Measurements from ENCODE around the gene BRF1.
A peak's percentile ranks its signal among the peaks of the same experiment; 100 is the strongest.

BRF1 gene

DNA sequence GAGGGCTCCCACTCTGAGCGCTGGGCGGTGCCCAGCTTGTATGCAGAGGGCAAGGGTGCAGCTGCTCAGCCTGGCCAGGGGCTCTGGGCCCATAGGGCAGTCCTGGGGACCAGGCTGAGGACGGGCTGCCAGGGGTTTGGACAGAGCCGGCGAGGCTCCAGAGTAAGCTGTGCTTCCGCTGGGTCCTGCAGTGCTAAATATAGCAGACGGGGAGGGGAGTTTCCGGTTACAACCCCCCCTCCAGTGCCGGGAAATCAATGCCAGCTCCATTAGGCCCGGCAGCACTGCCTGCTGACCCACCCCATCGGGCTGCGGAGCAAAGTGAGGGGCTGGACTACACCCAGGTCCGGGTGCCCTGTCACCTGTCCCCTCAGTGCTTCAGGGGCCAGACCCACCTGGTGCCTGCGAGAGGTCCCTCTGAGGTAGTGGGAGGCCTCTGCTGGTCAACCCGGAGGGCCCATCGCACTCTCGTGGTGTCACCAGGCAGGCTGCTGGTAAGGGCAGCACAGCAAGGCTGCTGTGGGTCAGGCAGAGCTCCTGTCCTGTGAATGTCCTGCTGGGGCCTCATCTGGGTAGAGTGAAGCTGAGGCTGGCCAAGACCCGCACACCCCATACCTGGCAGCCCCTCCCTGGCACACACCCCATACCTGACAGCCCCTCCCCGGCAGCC is 129.7 kb downstream of the BRF1 start:
- Mint-ChIP-seq H3K27me3 (ENCODE audit: low read depth) (peaks cover 20% of the 10 kb centered on the region), H3K9me3 (no peaks in the 10 kb centered on the region), H3K4me3 (no peak overlapping the region), H3K27ac (no peak overlapping the region), H3K4me1 (ENCODE audit: low read depth) (peaks cover 11% of the 10 kb centered on the region), H3K36me3 (ENCODE audit: low read depth) (no peaks in the 10 kb centered on the region)
- no peak for DNase-seq (ENCODE audit: low spot score)

DNA sequence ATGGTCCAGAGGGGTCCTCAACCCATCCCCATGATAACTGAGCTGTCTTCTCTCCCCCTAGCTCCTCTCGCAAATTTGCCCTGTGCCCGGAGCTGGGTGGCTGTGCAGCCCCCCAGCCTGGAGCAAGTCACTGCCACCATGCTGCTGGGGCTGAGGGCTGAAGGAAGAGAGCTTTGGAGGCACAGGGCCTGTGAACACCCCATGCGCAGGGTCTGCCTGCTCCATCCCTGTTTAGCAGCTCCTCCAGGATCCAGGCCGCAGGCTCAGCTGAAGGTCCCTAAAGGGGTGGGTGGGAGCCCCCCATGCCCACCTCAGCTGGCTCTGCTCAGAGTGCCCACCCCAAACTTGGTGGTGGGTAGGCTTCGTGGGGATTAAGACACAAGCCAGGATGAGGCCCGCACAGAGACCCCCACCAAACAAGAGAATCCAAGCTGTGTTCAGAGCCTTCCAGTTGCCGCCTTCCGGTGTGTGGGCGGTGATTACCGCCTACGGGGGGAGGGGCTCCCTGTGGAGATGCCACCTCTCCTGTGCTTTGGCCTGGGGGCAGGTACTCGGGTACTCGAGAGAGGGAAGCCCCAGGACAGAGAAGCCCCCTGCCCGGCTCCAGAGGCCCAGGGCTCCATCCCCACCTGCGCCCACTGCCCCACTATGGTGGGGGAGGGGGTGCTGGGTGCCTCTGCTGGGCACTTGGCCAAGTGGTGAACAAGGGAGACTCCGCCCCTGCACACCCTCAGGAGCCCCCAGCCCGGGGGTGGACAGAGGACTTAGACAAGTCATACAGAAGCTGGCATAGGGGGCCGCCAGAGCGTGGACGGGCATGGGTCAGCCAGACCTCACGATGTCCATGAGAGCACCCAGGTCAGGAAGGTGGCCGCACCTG is 130.8 kb downstream of the BRF1 start:
- H3K27me3 Mint-ChIP-seq (ENCODE audit: low read depth), result peaks cover 25% of the 10 kb centered on the region
- no peak for DNase-seq (ENCODE audit: low spot score)
- H3K27ac Mint-ChIP-seq, result peak overlapping the region; percentile 41
- H3K36me3 Mint-ChIP-seq (ENCODE audit: low read depth), result no peaks in the 10 kb centered on the region
- peak overlapping the region; percentile 71 for H3K4me3 Mint-ChIP-seq
- peaks cover 11% of the 10 kb centered on the region for H3K4me1 Mint-ChIP-seq (ENCODE audit: low read depth)
- H3K9me3 Mint-ChIP-seq, result no peaks in the 10 kb centered on the region

DNA sequence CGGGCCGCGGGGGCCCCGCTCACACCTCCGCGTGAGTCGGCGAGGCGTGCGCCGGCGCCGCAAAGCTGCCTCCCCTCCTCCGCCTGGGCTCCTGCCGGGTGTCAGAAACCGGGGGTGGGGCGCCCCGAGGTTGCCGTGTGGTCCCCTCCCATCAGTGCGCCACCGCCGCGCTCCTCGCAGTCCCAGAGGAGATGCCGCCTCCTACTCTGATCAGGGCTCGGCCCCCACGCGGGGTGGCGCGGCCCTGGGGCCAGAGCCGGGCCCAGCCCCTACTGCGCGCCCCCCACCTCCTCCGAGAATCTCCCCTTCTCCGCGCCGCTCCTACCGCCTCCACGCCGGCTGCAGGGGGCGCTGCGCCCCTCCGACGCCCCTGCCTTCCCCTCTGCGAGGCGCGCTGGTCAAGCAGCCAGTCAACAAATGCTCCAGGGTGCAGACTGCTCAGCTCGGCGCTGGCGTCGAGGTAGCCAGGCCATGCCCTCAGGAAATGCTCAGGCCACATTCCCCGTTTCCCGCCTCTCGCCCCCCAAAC is 131.8 kb downstream of the BRF1 start:
- peak overlapping the region; percentile 63 for H3K4me3 Mint-ChIP-seq
- H3K36me3 Mint-ChIP-seq (ENCODE audit: low read depth), result no peaks in the 10 kb centered on the region
- no peak overlapping the region for H3K27ac Mint-ChIP-seq
- H3K27me3 Mint-ChIP-seq (ENCODE audit: low read depth), result peaks cover 25% of the 10 kb centered on the region
- H3K9me3 Mint-ChIP-seq, result no peaks in the 10 kb centered on the region
- peaks cover 6% of the 10 kb centered on the region for H3K4me1 Mint-ChIP-seq (ENCODE audit: low read depth)
- DNase-seq (ENCODE audit: low spot score), result peak; percentile 31

DNA sequence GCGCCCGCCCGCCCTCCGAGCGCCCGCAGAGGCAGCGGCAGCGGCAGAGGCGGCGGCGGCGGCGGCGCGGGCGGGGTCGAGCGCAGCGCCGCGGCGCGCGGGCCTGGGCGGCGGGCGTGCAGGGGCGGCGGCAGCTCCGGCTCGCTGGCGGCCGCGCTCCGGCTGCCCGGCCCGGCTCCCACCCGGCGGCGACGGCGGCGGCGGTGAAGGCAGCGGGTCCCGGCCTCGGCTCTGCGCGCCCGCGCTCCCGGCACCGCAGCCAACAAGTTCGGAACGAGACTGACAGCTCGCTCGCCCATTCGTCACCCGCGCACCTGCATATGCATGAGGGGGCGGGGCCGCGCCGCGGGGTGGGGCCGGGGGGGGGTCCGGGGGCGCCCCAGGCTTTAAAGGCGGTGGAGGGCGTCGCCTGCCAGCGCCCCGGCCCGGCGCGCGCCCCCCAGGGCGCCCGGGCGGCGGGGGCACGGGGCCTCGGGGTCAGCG is 132.3 kb downstream of the BRF1 start, which contains the start of gene JAG2:
Gene JAG2, minus strand, starts transcription at position 281 of the 483 bp plus-strand sequence. CDS start 356 bp downstream, outside the sequence.
- peaks cover 25% of the 10 kb centered on the region for H3K27me3 Mint-ChIP-seq (ENCODE audit: low read depth)
- H3K4me3 Mint-ChIP-seq, result peak within 1 kb of the TSS; percentile 71
- peak within 1 kb of the TSS; percentile 41 for H3K27ac Mint-ChIP-seq
- peaks cover 6% of the 10 kb centered on the region for H3K4me1 Mint-ChIP-seq (ENCODE audit: low read depth)
- no peaks in the 10 kb centered on the region for H3K9me3 Mint-ChIP-seq
- H3K36me3 Mint-ChIP-seq (ENCODE audit: low read depth), result no peaks in the 10 kb centered on the region
- DNase-seq (ENCODE audit: low spot score), result peak; percentile 49

DNA sequence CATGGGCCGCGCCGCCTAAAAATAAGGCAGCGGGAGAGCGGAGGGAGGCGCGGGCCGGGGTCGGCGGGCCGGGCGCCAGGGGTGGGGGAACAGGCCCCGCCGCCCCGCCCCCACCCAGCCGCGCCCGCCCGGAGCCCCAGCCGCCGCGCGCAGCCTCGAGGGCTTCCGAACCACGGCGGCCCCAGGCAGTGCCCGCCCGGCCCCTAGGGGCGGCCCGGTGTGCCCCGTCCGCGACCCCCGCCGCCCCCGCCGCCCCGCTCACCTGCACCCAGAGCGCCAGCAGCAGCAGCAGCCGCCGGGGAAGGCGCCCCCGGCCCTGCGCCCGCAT is 132.7 kb downstream of the BRF1 start:
- Mint-ChIP-seq H3K9me3 (no peaks in the 10 kb centered on the region), H3K27ac (no peak overlapping the region), H3K36me3 (ENCODE audit: low read depth) (no peaks in the 10 kb centered on the region), H3K4me1 (ENCODE audit: low read depth) (peaks cover 6% of the 10 kb centered on the region), H3K27me3 (ENCODE audit: low read depth) (peaks cover 25% of the 10 kb centered on the region), H3K4me3 (peak overlapping the region; percentile 36)
- DNase-seq (ENCODE audit: low spot score), result no peak

DNA sequence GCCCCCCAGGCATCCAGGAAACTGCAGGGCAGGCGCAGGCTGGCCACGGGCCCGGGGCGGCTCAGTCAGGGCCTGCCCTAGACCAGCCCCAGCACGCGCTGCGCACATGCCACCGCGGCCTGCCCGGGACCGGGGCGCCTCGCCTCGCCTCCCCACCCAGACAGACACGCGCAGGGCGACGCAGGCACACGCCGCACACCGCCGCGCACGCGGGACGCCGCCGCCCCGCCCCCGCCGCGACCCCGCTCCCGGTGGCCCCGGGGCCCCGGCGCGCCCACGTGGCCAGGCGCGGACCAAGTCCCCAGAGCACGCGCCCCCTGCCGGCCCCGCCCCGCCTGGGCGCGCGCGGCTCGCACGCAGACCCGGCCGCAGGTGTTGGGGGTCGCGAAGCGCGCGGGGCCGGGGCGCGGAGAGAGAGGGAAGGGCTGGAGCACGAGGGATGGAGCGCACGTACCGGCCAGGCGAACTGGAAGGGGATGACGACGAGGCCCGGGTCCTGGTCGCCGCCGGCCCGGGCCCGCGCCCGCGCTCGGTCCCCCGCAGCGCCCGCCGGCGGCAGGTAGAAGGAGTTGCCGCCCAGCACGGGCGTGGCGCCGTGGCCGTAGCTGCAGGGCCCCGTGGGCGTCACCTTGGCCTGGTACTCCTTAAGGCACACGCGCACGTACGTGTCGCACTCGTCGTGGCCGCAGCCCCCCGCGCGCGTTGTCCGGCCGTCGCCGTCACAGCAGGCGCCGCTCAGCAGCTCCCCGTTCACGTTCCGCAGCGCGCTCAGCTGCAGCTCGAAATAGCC is 133.3 kb downstream of the BRF1 start:
- no peak overlapping the region for H3K27ac Mint-ChIP-seq
- peaks cover 6% of the 10 kb centered on the region for H3K4me1 Mint-ChIP-seq (ENCODE audit: low read depth)
- no peaks in the 10 kb centered on the region for H3K36me3 Mint-ChIP-seq (ENCODE audit: low read depth)
- no peak for DNase-seq (ENCODE audit: low spot score)
- peak overlapping the region; percentile 36 for H3K4me3 Mint-ChIP-seq
- H3K27me3 Mint-ChIP-seq (ENCODE audit: low read depth), result peaks cover 25% of the 10 kb centered on the region
- no peaks in the 10 kb centered on the region for H3K9me3 Mint-ChIP-seq

DNA sequence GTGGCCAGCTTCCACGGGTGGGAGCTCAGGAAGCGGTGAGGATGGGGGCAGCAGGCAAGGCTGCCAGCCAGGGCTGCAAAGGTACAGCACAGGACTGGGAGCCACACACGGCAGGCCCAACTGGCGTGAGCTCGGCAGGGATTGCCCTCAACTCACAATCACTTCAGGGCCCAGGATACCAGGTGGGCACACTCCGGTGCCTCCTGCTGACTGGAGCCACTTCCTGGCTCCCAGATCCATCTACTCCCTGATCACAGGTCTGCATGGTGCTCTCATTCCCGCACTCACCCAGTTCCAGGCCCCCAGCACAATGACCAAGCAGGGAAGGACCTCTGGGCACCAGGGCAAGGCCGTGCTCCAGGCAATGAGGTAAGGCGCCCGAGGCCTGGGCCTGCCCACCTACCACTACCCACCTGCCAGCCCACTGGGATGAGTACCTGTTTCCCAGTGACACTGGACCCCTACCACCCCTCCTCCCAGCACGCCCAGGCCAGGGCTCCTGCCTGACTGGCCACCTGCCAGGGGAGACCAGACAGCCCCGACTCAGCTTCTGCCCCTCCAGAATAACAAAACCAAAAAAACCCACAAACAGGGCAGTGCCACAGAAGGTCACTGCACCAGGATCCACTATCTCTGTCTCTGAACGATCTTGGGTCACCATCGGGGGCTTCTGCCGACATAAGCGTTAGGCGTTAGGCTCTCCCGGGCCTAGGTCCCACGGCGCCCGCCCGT is 134.1 kb downstream of the BRF1 start:
- Mint-ChIP-seq H3K36me3 (ENCODE audit: low read depth) (no peaks in the 10 kb centered on the region), H3K27me3 (ENCODE audit: low read depth) (peaks cover 22% of the 10 kb centered on the region), H3K9me3 (no peaks in the 10 kb centered on the region), H3K4me3 (peak overlapping the region; percentile 29), H3K4me1 (ENCODE audit: low read depth) (peaks cover 6% of the 10 kb centered on the region), H3K27ac (no peak overlapping the region)
- no peak for DNase-seq (ENCODE audit: low spot score)

DNA sequence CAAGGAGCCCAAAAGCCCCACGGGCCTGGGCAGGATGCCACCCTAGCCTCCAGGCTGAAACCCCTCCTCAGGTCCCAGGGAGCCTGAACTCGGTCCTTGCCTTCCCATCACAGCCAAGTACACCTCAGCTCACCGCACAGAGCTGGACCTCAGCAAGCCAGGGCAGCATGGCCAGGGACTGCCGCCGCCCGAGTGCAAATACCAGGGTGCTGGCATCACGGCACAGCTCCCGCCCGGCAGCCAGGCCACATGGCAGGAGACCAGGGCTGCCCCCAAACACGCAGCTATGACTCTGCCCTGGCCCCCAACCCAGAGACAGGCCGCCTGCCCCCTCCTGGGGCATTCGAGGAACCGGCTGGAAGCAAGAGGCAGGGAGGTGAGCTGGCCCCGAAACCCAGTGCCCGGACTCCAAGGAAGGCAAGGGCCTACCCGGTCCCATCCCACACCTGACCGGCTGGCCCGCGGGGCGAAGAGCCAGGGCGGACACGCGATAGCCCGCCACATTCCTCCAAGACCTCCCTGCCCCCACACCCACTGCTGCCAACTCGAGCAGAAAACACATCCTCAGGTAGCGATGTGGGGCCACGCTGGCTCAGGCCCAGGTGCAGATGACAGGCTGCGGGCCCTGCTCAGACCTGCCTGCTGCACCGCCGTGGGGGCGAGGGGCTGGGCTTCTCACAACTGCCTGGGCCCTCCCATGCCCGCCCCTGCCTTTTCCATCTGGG is 134.9 kb downstream of the BRF1 start:
- DNase-seq (ENCODE audit: low spot score), result no peak
- no peaks in the 10 kb centered on the region for H3K36me3 Mint-ChIP-seq (ENCODE audit: low read depth)
- no peak overlapping the region for H3K4me3 Mint-ChIP-seq
- H3K9me3 Mint-ChIP-seq, result no peaks in the 10 kb centered on the region
- peaks cover 22% of the 10 kb centered on the region for H3K27me3 Mint-ChIP-seq (ENCODE audit: low read depth)
- peaks cover 6% of the 10 kb centered on the region for H3K4me1 Mint-ChIP-seq (ENCODE audit: low read depth)
- no peak overlapping the region for H3K27ac Mint-ChIP-seq

DNA sequence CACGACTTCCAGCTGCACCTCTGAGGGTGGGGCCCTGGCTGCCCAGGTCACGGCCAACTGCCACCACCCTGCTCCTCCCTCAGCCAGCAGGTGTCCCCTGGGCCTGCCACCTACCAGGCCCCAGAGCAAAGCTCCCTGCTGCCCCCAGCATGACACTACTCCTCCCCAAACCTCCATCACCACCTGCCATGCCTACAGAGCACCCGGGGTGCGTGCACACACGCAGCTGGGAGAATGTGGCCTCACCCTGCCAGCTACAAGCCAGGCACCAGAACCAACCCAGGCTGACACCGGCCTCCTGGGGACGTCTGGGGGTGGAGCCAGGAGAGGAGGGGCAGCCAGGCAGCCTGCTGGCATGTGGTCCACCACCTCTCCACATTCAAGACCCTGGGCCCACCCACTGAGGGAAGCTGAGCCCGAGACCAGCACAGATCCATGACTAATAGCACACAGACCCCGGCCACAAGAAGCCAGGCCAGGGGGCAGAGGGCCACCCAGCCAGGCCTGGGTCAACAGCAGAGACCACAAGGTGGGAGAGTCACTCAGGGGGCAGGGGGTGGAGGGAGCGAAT is 135.6 kb downstream of the BRF1 start:
- Mint-ChIP-seq H3K36me3 (ENCODE audit: low read depth) (no peaks in the 10 kb centered on the region), H3K27ac (no peak overlapping the region), H3K4me3 (no peak overlapping the region), H3K4me1 (ENCODE audit: low read depth) (peaks cover 6% of the 10 kb centered on the region), H3K27me3 (ENCODE audit: low read depth) (peaks cover 20% of the 10 kb centered on the region), H3K9me3 (no peaks in the 10 kb centered on the region)
- no peak for DNase-seq (ENCODE audit: low spot score)

DNA sequence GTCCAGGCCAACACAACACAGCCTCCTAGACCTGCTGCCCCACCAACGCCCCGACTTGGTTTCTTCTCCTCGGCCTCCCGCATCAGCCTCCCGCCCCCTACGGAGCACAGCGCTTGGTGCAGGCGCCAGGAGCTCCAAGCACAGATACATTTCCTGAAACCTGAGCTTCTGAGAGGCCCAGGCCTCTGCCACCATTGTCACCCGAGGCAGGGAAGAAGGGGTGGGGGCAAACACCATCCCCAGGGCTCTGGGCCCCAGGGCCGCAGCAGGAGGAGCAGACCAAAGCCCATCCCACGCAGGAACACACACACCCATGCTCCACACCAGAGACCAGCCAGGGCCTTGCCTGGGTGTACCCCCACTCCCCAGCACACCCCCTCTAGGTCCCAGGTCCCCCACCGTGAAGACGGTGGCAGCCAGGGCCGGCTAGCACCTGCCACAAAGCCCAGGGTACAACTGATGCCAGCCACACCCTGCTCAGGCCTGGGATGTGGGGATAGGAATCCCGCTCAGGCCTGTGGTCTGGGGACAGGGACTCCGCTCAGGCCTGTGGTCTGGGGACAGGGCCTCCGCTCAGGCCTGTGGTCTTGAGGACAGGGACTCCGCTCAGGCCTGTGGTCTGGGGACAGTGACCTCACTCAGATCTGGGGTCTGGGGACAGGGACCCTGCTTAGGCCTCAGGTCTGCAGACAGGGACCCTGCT is 137.6 kb downstream of the BRF1 start:
- DNase-seq (ENCODE audit: low spot score), result no peak
- H3K4me1 Mint-ChIP-seq (ENCODE audit: low read depth), result no peaks in the 10 kb centered on the region
- no peaks in the 10 kb centered on the region for H3K36me3 Mint-ChIP-seq (ENCODE audit: low read depth)
- H3K9me3 Mint-ChIP-seq, result no peaks in the 10 kb centered on the region
- H3K4me3 Mint-ChIP-seq, result no peak overlapping the region
- peaks cover 11% of the 10 kb centered on the region for H3K27me3 Mint-ChIP-seq (ENCODE audit: low read depth)
- no peak overlapping the region for H3K27ac Mint-ChIP-seq

DNA sequence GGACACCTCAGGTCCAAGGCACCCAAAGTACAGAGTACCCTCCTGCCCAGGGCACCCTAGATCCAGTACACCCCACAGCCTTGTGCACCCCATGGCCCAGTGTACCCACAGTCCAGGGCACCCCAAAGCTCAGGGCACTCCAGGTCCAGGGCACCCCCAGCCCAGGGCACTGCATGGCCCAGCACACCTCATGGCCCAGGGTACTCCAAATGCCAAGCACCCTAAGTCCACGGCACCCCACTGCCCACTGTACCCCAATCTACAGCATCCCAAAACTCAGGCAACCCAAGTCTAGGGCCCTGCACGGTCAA is 138.2 kb downstream of the BRF1 start:
- Mint-ChIP-seq H3K4me1 (ENCODE audit: low read depth) (no peaks in the 10 kb centered on the region), H3K27ac (no peak overlapping the region), H3K9me3 (no peaks in the 10 kb centered on the region), H3K4me3 (no peak overlapping the region), H3K27me3 (ENCODE audit: low read depth) (peaks cover 11% of the 10 kb centered on the region), H3K36me3 (ENCODE audit: low read depth) (no peaks in the 10 kb centered on the region)
- no peak for DNase-seq (ENCODE audit: low spot score)

DNA sequence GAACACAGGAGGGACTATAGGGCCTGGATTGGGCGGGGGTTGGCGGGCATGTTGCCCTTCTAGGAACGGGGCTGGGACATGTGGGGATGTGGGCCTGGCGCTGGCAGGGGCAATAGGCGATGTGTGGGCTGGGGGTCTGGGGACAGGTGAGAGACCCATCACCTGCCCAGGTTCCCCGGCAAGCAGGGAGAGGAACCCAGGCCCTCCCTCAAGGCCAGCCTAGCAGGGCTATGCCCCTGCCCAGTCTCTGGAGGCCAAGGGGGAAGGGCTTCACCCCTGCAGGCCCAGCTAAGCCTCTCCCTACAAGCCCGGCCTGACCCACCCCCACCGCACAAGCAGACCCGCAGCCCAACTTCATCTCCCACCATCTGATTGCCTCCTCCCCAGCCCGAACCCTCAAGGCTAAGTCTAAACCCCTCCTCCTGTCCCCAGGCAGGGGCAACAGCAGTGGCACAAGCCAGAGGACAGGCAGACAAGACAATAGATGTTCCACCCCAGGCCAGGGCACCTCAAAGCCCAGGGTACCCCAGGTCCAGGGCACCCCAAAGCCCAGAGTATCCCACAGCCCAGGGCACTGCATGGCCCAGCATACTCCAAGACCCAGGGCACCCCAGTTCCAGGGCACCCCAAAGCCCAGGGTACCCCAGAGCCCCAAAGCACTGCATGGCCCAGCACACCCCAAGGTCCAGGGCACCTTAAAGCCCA is 138.7 kb downstream of the BRF1 start:
- Mint-ChIP-seq H3K4me3 (no peak overlapping the region), H3K4me1 (ENCODE audit: low read depth) (no peaks in the 10 kb centered on the region), H3K27me3 (ENCODE audit: low read depth) (peaks cover 11% of the 10 kb centered on the region), H3K27ac (no peak overlapping the region), H3K9me3 (no peaks in the 10 kb centered on the region), H3K36me3 (ENCODE audit: low read depth) (no peaks in the 10 kb centered on the region)
- DNase-seq (ENCODE audit: low spot score), result no peak

Data from T-helper 2 cell treated with Interferon-gamma antibody and Interleukin-4, amounts not matched to agents 5 μg/mL and 100 μg/mL, for 36 hours (primary cell).